Loucy (cell line): ENCODE data around the gene MADD.

Experiments used
- H2AFZ ChIP-seq: fragments of 200-600 bp; sonication (generic); 2 replicates; pipeline ENCODE4 v1.6.0; 2016; ENCODE audit warnings: antibody characterized with exemption, mild to moderate bottlenecking, low read length, moderate library complexity
- H3F3A ChIP-seq: fragments of 200-600 bp; 2 replicates; pipeline ENCODE4 v1.6.0; 2016; ENCODE audit warnings: antibody characterized with exemption, low read depth, mild to moderate bottlenecking
- H3K27me3 ChIP-seq: fragments of 200-600 bp; sonication (generic); 2 replicates; pipeline ENCODE4 v1.6.1; 2014; ENCODE audit warnings: low read length, mild to moderate bottlenecking; ENCODE audit not compliant: insufficient read depth, poor library complexity, severe bottlenecking
- H3K36me3 ChIP-seq: fragments of 200-600 bp; sonication (generic); 2 replicates; pipeline ENCODE4 v1.6.1; 2016; ENCODE audit warnings: low read length; ENCODE audit not compliant: insufficient read depth
- H3K4me1 ChIP-seq: fragments of 200-600 bp; sonication (generic); 2 replicates; pipeline ENCODE4 v1.5.1; 2014; ENCODE audit warnings: low read length, mild to moderate bottlenecking; ENCODE audit not compliant: insufficient read depth, poor library complexity, severe bottlenecking
- H3K4me2 ChIP-seq: fragments of 200-600 bp; sonication (generic); 2 replicates; pipeline ENCODE4 v1.6.0; 2014; ENCODE audit warnings: antibody characterized with exemption, low read length, low read depth, mild to moderate bottlenecking; ENCODE audit not compliant: poor library complexity, severe bottlenecking
- H3K4me3 ChIP-seq: fragments of 200-600 bp; sonication (generic); 2 replicates; pipeline ENCODE4 v1.5.1; 2014; ENCODE audit warnings: low read length, mild to moderate bottlenecking, mixed read lengths; ENCODE audit not compliant: poor library complexity, severe bottlenecking
- H3K79me2 ChIP-seq: fragments of 200-600 bp; sonication (generic); 2 replicates; pipeline ENCODE4 v1.6.1; 2014; ENCODE audit warnings: low read length; ENCODE audit not compliant: insufficient read depth
- H3K9ac ChIP-seq: fragments of 200-600 bp; sonication (generic); 2 replicates; pipeline ENCODE4 v1.6.0; 2014; ENCODE audit warnings: mild to moderate bottlenecking, low read depth, low read length, moderate library complexity; ENCODE audit not compliant: poor library complexity, severe bottlenecking
- H3K9me2 ChIP-seq: fragments of 200-600 bp; sonication (generic); replicated peaks from 2 replicates; pipeline ENCODE4 v1.6.1; 2016; ENCODE audit warnings: low read depth, low read length, mixed read lengths
- H3K9me3 ChIP-seq: fragments of 200-600 bp; sonication (generic); 2 replicates; pipeline ENCODE4 v1.6.1; 2014; ENCODE audit warnings: mild to moderate bottlenecking, antibody characterized with exemption, low read length, low read depth; ENCODE audit not compliant: insufficient read depth
- H4K20me1 ChIP-seq: fragments of 200-600 bp; sonication (generic); 2 replicates; pipeline ENCODE4 v1.6.0; 2014; ENCODE audit warnings: antibody characterized with exemption, low read length, mild to moderate bottlenecking; ENCODE audit not compliant: insufficient read depth, poor library complexity, severe bottlenecking
- CTCF ChIP-seq: fragments of 200-600 bp; sonication (generic); conservative IDR thresholded peaks from 2 replicates; pipeline ENCODE4 v1.5.1; 2014; ENCODE audit warnings: mild to moderate bottlenecking, antibody characterized with exemption, low read length
- EZH2phosphoT487 ChIP-seq: fragments of 200-600 bp; IDR thresholded peaks from 2 replicates; pipeline ENCODE4 v1.6.1; 2018; ENCODE audit warnings: antibody characterized with exemption, mild to moderate bottlenecking, moderate library complexity, borderline replicate concordance

The MADD gene

DNA sequence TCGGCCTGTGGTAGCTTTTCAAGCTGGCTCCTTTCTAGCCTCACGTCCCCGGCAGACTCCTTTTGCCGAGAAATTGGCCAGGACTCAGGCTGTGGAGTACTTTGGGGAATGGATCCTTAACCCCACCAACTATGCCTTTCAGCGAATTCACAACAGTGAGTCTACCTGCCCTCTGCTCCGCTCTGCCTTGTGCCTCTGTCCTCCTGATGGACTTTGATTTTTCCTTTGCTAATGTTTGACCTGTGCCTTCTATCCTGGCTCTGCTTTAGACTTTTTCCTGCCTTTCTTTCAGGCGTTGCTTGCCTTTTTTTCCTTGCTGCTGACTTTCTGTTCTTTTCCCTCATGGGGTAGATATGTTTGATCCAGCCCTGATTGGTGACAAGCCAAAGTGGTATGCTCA is 12.5 kb downstream of the MADD start:
- H3K4me2 ChIP-seq = no peak overlapping the region
- H3K27me3 ChIP-seq = no peaks in the 10 kb centered on the region
- H3K36me3 ChIP-seq = peaks cover 89% of the 10 kb centered on the region
- H3K4me1 ChIP-seq = no peaks in the 10 kb centered on the region
- no peaks in the 10 kb centered on the region for H4K20me1 ChIP-seq
- no peaks in the 10 kb centered on the region for H3K9me2 ChIP-seq
- 0 out of 2 replicates have a peak, but pooled peaks cover 4% of the 10 kb centered on the region for H3K79me2 ChIP-seq
- H3F3A ChIP-seq = no peaks in the 10 kb centered on the region; the same call in 1 of the 2 replicates
- H3K9ac ChIP-seq = no peak overlapping the region
- no peak overlapping the region for H2AFZ ChIP-seq
- no peak overlapping the region for H3K4me3 ChIP-seq
- no peak for TF ChIP-seq CTCF
- TF ChIP-seq EZH2phosphoT487 = no peak
- H3K9me3 ChIP-seq = no peaks in the 10 kb centered on the region

DNA sequence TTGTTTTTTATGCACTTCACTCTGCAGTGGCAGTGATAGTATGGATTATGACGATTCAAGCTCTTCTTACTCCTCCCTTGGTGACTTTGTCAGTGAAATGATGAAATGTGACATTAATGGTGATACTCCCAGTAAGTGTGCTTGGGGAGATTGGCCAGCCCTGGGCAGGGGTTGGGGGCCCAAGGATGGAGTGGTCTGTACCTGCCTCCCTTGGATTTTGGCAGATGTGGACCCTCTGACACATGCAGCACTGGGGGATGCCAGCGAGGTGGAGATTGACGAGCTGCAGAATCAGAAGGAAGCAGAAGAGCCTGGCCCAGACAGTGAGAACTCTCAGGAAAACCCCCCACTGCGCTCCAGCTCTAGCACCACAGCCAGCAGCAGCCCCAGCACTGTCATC is 14.2 kb downstream of the MADD start:
- Histone ChIP-seq H3K9ac (no peak overlapping the region), H4K20me1 (no peaks in the 10 kb centered on the region), H3F3A (no peaks in the 10 kb centered on the region), H3K4me2 (no peak overlapping the region), H3K27me3 (no peaks in the 10 kb centered on the region), H2AFZ (no peak overlapping the region), H3K9me2 (no peaks in the 10 kb centered on the region), H3K9me3 (no peaks in the 10 kb centered on the region), H3K4me3 (no peak overlapping the region), H3K4me1 (no peaks in the 10 kb centered on the region), H3K79me2 (no peaks in the 10 kb centered on the region), H3K36me3 (peaks cover 89% of the 10 kb centered on the region)
- no peak for TF ChIP-seq EZH2phosphoT487

DNA sequence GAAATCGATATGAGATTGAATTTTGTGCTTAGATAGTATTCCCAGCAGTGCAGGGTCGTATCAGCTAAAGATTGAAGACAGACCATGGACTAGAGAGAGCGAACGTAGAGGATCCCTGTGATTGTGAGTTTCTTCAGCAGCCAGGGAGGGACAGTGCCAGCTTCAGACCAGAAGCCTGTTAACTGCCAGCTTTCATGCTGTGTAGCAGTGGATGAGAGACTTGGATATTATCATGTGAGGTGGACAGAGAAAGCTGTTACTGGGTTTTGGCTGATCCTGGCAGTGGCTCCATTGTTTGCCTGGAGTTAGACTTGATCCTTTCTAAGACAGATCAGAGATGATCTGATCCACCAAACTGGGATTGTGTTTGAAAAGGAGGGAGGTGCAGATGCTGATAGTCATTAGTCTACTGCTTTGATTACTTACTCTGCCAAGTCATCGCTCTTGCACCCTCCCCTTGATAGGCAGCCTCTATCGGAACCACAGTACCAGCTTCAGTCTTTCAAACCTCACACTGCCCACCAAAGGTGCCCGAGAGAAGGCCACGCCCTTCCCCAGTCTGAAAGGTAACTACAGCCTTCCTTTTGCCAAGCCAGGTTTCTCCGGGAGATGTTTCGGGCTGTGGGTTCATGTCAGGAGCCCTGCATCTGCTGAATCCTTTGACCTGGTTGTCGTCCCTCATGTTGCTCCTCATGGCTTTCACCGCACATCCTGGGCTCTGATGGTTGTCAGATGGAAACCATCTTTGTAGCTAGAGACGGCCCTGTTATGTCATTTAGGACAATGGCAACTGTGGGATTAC is 16.2 kb downstream of the MADD start:
- H3K27me3 ChIP-seq = no peaks in the 10 kb centered on the region
- H3F3A ChIP-seq = no peaks in the 10 kb centered on the region
- H3K4me1 ChIP-seq = no peaks in the 10 kb centered on the region
- H3K9me2 ChIP-seq = no peaks in the 10 kb centered on the region
- no peak for TF ChIP-seq EZH2phosphoT487
- TF ChIP-seq CTCF = no peak
- peaks cover 90% of the 10 kb centered on the region; the same call in 1 of the 2 replicates for H3K36me3 ChIP-seq
- H3K4me2 ChIP-seq = no peak overlapping the region
- no peaks in the 10 kb centered on the region for H3K79me2 ChIP-seq
- no peaks in the 10 kb centered on the region for H3K9me3 ChIP-seq
- no peaks in the 10 kb centered on the region for H4K20me1 ChIP-seq
- no peak overlapping the region for H3K9ac ChIP-seq
- H3K4me3 ChIP-seq = no peak overlapping the region
- H2AFZ ChIP-seq = no peak overlapping the region
